Gastroesophageal sphincter (tissue), 3 donors: Measurements from ENCODE around the gene AGBL1.

Experiments used
- EP300 ChIP-seq: sonication (generic); formaldehyde crosslinking; IDR thresholded peaks from one replicate; pipeline ENCODE4 v1.6.1; 2017; ENCODE audit warnings: antibody characterized with exemption, mild to moderate bottlenecking
- POLR2A ChIP-seq, 2 donors: fragments of 450-650 bp; IDR thresholded peaks; one replicate each; pipeline ENCODE4 v1.6.1; 2017; ENCODE audit warnings: antibody characterized with exemption in 2 of 2, mild to moderate bottlenecking in 2 of 2, moderate library complexity in 1 of 2
- POLR2AphosphoS5 ChIP-seq: sonication (generic); formaldehyde crosslinking; IDR thresholded peaks from one replicate; pipeline ENCODE4 v1.6.1; 2017; ENCODE audit warnings: antibody characterized with exemption
- TF ChIP-seq, protein P1 (sequence below), 4 experiments: fragments of 200-600 bp in 2 of 4; fragments of 450-650 bp in 2 of 4; sonication (generic) in 1 of 4; IDR thresholded peaks; one replicate each; pipeline ENCODE4 v1.5.1; 2017 to 2019; ENCODE audit warnings: antibody characterized with exemption in 4 of 4, mild to moderate bottlenecking in 2 of 4, moderate library complexity in 2 of 4

- TF ChIP-seq, protein P1, sequence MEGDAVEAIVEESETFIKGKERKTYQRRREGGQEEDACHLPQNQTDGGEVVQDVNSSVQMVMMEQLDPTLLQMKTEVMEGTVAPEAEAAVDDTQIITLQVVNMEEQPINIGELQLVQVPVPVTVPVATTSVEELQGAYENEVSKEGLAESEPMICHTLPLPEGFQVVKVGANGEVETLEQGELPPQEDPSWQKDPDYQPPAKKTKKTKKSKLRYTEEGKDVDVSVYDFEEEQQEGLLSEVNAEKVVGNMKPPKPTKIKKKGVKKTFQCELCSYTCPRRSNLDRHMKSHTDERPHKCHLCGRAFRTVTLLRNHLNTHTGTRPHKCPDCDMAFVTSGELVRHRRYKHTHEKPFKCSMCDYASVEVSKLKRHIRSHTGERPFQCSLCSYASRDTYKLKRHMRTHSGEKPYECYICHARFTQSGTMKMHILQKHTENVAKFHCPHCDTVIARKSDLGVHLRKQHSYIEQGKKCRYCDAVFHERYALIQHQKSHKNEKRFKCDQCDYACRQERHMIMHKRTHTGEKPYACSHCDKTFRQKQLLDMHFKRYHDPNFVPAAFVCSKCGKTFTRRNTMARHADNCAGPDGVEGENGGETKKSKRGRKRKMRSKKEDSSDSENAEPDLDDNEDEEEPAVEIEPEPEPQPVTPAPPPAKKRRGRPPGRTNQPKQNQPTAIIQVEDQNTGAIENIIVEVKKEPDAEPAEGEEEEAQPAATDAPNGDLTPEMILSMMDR (IDR thresholded peaks at IDR 0.05): no peak
- no peak for TF ChIP-seq POLR2A (IDR thresholded peaks at IDR 0.05)
- no peak for TF ChIP-seq EP300
- no peak for TF ChIP-seq POLR2AphosphoS5
These were observed 99.2 kb downstream of the AGBL1 start for GRCh38 chr15:86178845-86179244.
